ENCODE data around the gene FHOD1.

Gene FHOD1

DNA sequence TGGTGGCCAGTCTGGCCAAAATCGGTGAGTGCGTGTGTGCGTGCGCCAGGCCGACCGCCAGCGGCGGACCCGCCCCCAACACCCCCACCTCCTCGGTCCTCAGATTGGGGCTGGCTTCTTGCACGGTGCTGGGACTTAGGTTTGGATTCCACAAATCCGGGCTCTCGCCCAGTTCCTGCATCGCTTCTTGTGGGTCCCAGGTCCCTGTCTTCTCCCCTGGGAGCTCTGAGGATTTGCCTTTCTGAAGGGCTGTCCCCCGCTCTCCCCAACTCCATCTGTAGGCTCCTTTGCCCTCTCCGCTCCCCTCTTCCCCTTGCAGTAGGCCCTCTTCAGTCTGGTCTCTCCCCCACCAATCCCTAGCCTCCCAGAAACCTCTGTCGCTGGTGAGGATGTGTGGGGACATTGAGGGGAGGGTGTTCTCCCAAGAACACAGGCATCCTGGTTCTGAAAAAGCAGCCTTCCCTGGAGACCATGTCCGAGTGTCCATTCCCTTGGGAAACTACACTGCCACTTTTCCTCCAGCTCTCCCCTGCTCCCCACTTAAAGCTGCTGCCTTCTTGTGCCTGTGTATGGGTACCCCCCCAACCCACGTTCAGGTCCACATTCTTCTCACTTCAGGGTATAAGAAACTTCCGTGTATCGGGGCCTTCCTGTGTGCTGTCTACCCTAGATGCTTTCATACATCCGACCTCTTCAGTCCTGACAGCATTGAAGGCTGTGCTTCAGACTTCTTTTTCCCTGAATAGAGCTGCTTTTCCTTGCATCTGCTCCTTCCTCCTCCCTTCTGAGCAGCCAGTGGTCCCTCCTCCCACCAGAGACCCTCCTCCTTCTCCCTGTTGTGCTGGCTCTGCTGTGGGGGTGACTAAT is 2.1 kb upstream of the FHOD1 start:
- no peak for DNase-seq (ENCODE audit: extremely low read depth, low read depth)
- TF ChIP-seq, protein P1, sequence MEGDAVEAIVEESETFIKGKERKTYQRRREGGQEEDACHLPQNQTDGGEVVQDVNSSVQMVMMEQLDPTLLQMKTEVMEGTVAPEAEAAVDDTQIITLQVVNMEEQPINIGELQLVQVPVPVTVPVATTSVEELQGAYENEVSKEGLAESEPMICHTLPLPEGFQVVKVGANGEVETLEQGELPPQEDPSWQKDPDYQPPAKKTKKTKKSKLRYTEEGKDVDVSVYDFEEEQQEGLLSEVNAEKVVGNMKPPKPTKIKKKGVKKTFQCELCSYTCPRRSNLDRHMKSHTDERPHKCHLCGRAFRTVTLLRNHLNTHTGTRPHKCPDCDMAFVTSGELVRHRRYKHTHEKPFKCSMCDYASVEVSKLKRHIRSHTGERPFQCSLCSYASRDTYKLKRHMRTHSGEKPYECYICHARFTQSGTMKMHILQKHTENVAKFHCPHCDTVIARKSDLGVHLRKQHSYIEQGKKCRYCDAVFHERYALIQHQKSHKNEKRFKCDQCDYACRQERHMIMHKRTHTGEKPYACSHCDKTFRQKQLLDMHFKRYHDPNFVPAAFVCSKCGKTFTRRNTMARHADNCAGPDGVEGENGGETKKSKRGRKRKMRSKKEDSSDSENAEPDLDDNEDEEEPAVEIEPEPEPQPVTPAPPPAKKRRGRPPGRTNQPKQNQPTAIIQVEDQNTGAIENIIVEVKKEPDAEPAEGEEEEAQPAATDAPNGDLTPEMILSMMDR (IDR thresholded peaks at IDR 0.05; ENCODE audit: low read depth, low read length, missing control alignments) = no peak
- peak overlapping the region; percentile 72 for H3K4me3 ChIP-seq (replicated peaks; ENCODE audit: low read depth, low read length)

DNA sequence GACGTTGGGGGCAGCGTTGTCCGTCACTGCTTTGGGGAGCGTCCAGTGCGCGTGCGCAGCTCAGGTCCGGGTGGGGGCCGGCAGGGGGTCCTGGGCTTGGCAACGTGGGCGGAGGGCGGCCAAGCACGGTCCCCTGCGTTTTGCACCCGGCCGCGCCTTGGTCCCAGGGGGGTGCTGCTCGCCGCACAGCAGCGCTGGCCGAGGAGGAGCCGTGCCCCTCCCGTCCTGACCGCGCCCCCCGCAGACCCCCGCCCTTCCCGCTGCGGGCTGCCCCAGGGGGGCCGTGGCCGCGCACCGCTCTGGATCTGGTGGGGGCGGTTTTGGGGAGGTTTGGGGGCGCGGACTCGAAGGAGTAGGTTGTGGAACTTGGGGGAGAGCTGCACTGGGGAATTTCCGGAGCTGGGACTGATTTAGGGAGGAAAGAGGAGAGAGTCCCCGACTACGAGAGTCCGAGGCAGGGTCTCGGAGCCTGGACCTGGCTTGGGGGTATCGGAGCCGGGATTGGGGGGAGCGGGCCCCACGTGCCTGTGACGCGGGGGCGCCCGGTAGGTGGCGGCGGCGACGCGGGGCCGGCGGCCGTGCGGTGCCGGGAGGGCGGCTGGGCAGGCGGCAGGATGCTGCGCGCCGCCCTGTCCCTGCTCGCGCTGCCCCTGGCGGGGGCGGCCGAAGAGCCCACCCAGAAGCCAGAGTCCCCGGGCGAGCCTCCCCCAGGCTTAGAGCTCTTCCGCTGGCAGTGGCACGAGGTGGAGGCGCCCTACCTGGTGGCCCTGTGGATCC is 1.3 kb upstream of the FHOD1 start, which contains the start of gene SLC9A5:
TSS of gene SLC9A5 (plus strand) at position 579 of the 777 bp plus-strand sequence. CDS start at position 615, 36 bp downstream.
- TF ChIP-seq, protein P1 (IDR thresholded peaks at IDR 0.05; ENCODE audit: low read depth, low read length, missing control alignments) = no peak
- peak within 1 kb of the TSS; percentile 72 for H3K4me3 ChIP-seq (replicated peaks; ENCODE audit: low read depth, low read length)
- no peak for DNase-seq (ENCODE audit: extremely low read depth, low read depth)

DNA sequence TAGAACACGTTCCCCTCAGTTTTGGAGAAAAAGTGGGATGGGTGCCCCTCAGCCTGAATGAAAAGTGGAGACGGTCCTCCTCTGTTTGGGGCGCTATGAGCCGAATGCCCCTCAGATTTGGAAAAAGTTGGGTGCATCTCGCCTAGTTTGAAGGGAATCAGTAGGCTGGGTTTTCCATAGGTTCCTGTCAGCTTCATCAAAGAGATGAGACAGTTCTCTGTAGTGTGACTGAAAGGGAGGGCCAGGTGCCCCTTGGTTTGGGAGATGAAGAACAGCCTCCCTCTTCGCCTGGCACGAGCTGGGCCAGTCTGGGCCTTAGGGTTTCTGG is 756 bp upstream of the FHOD1 start:
- TF ChIP-seq, protein P1 (IDR thresholded peaks at IDR 0.05; ENCODE audit: low read depth, low read length, missing control alignments) = no peak
- H3K4me3 ChIP-seq (replicated peaks; ENCODE audit: low read depth, low read length) = peak overlapping the region; percentile 72
- no peak for DNase-seq (ENCODE audit: extremely low read depth, low read depth)

DNA sequence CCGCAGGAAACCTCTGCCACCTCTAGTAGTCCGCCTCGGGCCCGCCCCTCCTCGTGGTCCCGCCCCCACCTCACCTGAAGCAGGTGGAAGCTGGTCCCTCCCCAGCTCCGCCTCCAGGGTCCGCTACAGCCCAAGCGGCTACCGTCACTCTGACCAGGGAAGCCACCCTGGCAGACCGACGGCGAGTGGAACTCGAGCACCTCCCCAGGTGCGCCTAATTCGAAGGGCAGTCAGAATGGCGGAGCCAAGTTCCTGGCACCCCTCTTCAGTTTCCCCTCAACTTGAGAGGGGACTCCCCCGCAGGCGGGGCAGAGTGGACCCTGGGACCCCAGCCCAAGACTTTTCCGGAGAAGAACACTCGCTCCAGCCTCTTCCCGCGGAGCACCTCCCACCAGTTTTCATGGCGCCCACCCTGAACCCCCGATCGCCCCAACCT is 507 bp downstream of the FHOD1 start:
- peak overlapping the region; percentile 72 for H3K4me3 ChIP-seq (replicated peaks; ENCODE audit: low read depth, low read length)
- TF ChIP-seq, protein P1 (IDR thresholded peaks at IDR 0.05; ENCODE audit: low read depth, low read length, missing control alignments) = no peak
- DNase-seq (ENCODE audit: extremely low read depth, low read depth) = no peak

DNA sequence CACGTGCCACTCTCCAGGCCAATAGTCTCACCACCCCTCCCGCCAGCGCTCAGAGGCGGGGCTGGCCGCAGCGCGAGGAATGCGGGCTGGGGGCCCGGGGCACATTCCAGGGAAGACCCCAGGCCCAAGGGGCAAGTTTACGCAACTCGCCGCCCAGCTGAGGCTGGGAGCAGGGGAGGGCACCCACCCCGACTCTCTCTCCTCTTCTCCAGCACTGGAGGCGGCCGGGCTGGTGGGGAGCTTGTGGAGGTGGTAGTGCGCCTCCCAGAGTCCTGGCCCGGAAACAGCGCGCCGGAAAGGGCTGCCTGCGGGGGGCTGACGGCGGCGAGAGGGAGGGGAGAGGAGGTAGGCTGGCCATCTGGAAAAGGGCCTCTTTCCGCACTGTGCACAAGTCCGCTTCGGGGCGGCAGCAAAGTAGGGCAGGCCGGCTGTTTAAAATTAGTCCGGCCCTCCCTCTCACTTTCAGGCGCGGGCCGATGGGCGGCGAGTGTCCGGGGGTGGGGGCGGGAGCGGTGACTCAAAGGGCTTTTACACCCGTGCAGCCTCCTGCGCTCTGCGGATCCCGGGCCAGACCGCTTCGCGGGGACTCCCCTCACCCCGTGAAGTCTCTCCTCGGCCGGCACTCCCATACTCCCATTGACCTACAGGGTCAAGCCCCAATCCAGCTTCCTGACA is 1.1 kb downstream of the FHOD1 start:
- DNase-seq (ENCODE audit: extremely low read depth, low read depth) = peak; percentile 59
- H3K4me3 ChIP-seq (replicated peaks; ENCODE audit: low read depth, low read length) = peak overlapping the region; percentile 72
- TF ChIP-seq, protein P1 (IDR thresholded peaks at IDR 0.05; ENCODE audit: low read depth, low read length, missing control alignments) = peak; percentile 39

DNA sequence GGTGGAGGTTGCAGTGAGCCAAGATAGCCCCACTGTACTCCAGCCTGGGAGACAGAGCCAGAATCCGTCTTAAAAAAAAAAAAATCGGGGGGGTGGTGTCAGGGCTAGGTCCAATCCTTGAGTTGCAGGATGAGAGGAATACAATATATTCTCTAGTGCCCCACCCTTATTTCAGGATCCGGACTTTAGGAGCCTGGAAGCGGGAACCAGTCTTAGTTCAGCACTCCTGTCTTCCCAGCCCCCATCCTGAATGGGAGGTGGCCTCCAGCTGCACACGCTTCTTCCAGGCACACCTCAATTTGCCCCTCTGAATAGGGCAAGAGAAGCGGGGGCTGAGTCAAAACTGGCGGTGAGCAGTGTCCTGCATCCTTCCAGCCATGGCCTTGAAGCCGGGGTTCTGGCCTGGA is 1.6 kb downstream of the FHOD1 start:
- peak overlapping the region; percentile 72 for H3K4me3 ChIP-seq (replicated peaks; ENCODE audit: low read depth, low read length)
- TF ChIP-seq, protein P1 (IDR thresholded peaks at IDR 0.05; ENCODE audit: low read depth, low read length, missing control alignments) = no peak

More for the DNA sequence above, 1.6 kb downstream of the FHOD1 start:
- no peak for DNase-seq (ENCODE audit: extremely low read depth, low read depth)
